Choroid plexus epithelial cell (primary cell): ENCODE results near the gene CHPF.

Source experiments
- DNase-seq: peaks from one replicate; pipeline ENCODE4 v3.0.0-alpha.2; 2010; ENCODE audit warnings: low read depth
- H3K4me3 ChIP-seq: 2 replicates; pipeline ENCODE4 v1.5.1; 2011; ENCODE audit warnings: low read depth, mild to moderate bottlenecking, control low read depth, low read length, moderate library complexity
- CTCF ChIP-seq: conservative IDR thresholded peaks from 2 replicates; pipeline ENCODE4 v1.5.1; 2011; ENCODE audit warnings: low read depth, mild to moderate bottlenecking, control low read depth, inconsistent platforms, low read length, moderate library complexity

Gene CHPF

GRCh38 chr2:219510512-219511135 is 33.0 kb downstream of the CHPF start:
- DNase-seq: no peak
- H3K4me3 ChIP-seq: no peak overlapping the region
- TF ChIP-seq CTCF: no peak

- DNase-seq: peak; percentile 64
- peak; percentile 84 for TF ChIP-seq CTCF
- H3K4me3 ChIP-seq: peak overlapping the region; percentile 31
Measured at GRCh38 chr2:219509780-219510511, 33.7 kb downstream of the CHPF start.

GRCh38 chr2:219508971-219509779 is 34.4 kb downstream of the CHPF start:
- no peak overlapping the region for H3K4me3 ChIP-seq
- DNase-seq: no peak
- no peak for TF ChIP-seq CTCF

GRCh38 chr2:219508444-219508734 is 35.2 kb downstream of the CHPF start:
- TF ChIP-seq CTCF: no peak
- DNase-seq: no peak
- H3K4me3 ChIP-seq: no peak overlapping the region

- no peak overlapping the region for H3K4me3 ChIP-seq
- no peak for TF ChIP-seq CTCF
- DNase-seq: peak; percentile 18
Measured at GRCh38 chr2:219507581-219508443, 35.8 kb downstream of the CHPF start.

GRCh38 chr2:219506802-219507526 is 36.6 kb downstream of the CHPF start:
- no peak for DNase-seq
- no peak overlapping the region for H3K4me3 ChIP-seq
- TF ChIP-seq CTCF: no peak
